Measurements from ENCODE around the gene HSPE1. TPM values are rescaled to one million over a fixed set of nuclear protein-coding genes. Genes with fewer than 3 reads are reported as not detected.

HSPE1 gene
- polyA plus RNA-seq, 2 of the 4 experiments (the other 2 are of a cell fraction): 468 to 1,198 TPM

DNA sequence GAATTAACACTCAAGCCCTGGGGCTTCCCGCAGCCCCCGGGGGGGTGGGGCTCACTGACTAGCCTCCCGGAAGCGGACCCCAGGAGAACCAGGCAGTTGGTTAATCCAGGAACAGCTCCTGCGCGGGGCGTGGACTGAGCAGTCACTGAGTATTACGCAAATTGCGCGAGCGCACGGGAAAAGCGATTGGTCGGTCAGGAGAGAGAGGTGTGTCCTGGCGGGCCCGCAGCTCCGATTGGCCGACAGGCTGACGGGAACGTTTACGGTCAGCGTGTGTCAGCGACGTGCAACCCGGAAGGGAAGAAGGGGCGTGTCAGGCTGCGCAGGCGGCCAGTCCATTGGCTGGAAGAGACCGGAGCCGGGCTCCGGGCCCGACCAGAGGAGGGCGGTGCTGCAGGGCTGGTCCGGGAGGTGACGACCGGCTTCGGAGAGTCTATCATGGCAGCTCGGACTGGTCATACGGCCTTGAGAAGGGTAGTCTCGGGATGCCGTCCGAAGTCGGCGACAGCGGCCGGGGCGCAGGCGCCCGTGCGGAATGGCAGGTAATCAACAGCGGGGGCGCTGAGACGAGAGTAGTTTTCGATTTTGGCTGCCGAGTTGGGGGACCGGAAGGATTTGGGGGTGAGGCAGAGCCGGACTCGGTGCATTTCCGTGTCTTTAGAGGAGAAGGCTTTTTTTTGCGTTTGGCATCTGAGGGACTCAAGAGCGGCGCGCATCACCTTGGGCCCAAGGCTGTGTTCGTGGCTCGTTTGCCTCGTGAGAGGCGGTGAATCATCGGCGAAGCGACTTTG lies 46.9 kb upstream of the HSPE1 start, which contains the start of gene COQ10B (continued):
- TF ChIP-seq, protein P1, sequence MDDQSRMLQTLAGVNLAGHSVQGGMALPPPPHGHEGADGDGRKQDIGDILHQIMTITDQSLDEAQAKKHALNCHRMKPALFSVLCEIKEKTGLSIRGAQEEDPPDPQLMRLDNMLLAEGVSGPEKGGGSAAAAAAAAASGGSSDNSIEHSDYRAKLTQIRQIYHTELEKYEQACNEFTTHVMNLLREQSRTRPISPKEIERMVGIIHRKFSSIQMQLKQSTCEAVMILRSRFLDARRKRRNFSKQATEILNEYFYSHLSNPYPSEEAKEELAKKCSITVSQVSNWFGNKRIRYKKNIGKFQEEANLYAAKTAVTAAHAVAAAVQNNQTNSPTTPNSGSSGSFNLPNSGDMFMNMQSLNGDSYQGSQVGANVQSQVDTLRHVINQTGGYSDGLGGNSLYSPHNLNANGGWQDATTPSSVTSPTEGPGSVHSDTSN (IDR thresholded peaks at IDR 0.05): no peak
- TF ChIP-seq CBX2 (IDR thresholded peaks at IDR 0.05; ENCODE audit: borderline replicate concordance, low read depth) (no peak), EP300 (IDR thresholded peaks at IDR 0.05) (no peak), KDM1A (IDR thresholded peaks at IDR 0.05; ENCODE audit: low read depth) (no peak), HOXA7 (CRISPR knock-in tag; IDR thresholded peaks at IDR 0.05) (no peak), ZSCAN20 (CRISPR knock-in tag; IDR thresholded peaks at IDR 0.05) (no peak), CBX8 (IDR thresholded peaks at IDR 0.05) (no peak), FOSB (CRISPR knock-in tag; IDR thresholded peaks at IDR 0.05) (no peak), JUN (IDR thresholded peaks at IDR 0.05) (peak; percentile 60 to 80; a peak in 2 of 5 replicates), ZFP36 (IDR thresholded peaks at IDR 0.05; ENCODE audit: borderline replicate concordance, partially characterized antibody) (no peak), POLR2AphosphoS2 (conservative IDR thresholded peaks at IDR 0.05; ENCODE audit: low read length) (no peak), NFE2L2 (conservative IDR thresholded peaks at IDR 0.05; ENCODE audit: low read length) (no peak), SMC3 (IDR thresholded peaks at IDR 0.05) (no peak), HEYL (CRISPR knock-in tag; IDR thresholded peaks at IDR 0.05) (no peak), CHD2 (IDR thresholded peaks at IDR 0.05; ENCODE audit: low read length, partially characterized antibody) (no peak), MYC (IDR thresholded peaks at IDR 0.05; ENCODE audit: borderline replicate concordance, low read length) (peak; percentile 67), JUNB (IDR thresholded peaks at IDR 0.05) (no peak)
- TF ChIP-seq, protein P2, sequence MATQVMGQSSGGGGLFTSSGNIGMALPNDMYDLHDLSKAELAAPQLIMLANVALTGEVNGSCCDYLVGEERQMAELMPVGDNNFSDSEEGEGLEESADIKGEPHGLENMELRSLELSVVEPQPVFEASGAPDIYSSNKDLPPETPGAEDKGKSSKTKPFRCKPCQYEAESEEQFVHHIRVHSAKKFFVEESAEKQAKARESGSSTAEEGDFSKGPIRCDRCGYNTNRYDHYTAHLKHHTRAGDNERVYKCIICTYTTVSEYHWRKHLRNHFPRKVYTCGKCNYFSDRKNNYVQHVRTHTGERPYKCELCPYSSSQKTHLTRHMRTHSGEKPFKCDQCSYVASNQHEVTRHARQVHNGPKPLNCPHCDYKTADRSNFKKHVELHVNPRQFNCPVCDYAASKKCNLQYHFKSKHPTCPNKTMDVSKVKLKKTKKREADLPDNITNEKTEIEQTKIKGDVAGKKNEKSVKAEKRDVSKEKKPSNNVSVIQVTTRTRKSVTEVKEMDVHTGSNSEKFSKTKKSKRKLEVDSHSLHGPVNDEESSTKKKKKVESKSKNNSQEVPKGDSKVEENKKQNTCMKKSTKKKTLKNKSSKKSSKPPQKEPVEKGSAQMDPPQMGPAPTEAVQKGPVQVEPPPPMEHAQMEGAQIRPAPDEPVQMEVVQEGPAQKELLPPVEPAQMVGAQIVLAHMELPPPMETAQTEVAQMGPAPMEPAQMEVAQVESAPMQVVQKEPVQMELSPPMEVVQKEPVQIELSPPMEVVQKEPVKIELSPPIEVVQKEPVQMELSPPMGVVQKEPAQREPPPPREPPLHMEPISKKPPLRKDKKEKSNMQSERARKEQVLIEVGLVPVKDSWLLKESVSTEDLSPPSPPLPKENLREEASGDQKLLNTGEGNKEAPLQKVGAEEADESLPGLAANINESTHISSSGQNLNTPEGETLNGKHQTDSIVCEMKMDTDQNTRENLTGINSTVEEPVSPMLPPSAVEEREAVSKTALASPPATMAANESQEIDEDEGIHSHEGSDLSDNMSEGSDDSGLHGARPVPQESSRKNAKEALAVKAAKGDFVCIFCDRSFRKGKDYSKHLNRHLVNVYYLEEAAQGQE (IDR thresholded peaks at IDR 0.05): peak; percentile 19; the same call in 1 of the 2 replicates
- TF ChIP-seq, protein P3, sequence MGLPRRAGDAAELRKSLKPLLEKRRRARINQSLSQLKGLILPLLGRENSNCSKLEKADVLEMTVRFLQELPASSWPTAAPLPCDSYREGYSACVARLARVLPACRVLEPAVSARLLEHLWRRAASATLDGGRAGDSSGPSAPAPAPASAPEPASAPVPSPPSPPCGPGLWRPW (IDR thresholded peaks at IDR 0.05): no peak
- TF ChIP-seq, protein P4, sequence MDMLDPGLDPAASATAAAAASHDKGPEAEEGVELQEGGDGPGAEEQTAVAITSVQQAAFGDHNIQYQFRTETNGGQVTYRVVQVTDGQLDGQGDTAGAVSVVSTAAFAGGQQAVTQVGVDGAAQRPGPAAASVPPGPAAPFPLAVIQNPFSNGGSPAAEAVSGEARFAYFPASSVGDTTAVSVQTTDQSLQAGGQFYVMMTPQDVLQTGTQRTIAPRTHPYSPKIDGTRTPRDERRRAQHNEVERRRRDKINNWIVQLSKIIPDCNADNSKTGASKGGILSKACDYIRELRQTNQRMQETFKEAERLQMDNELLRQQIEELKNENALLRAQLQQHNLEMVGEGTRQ (IDR thresholded peaks at IDR 0.05): no peak
- TF ChIP-seq, protein P5, sequence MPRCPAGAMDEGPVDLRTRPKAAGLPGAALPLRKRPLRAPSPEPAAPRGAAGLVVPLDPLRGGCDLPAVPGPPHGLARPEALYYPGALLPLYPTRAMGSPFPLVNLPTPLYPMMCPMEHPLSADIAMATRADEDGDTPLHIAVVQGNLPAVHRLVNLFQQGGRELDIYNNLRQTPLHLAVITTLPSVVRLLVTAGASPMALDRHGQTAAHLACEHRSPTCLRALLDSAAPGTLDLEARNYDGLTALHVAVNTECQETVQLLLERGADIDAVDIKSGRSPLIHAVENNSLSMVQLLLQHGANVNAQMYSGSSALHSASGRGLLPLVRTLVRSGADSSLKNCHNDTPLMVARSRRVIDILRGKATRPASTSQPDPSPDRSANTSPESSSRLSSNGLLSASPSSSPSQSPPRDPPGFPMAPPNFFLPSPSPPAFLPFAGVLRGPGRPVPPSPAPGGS (IDR thresholded peaks at IDR 0.05): peak; percentile 83; the same call in 2 of the 3 replicates
- TF ChIP-seq, protein P6, sequence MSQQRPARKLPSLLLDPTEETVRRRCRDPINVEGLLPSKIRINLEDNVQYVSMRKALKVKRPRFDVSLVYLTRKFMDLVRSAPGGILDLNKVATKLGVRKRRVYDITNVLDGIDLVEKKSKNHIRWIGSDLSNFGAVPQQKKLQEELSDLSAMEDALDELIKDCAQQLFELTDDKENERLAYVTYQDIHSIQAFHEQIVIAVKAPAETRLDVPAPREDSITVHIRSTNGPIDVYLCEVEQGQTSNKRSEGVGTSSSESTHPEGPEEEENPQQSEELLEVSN (IDR thresholded peaks at IDR 0.05; ENCODE audit: borderline replicate concordance, low read depth): no peak
- TF ChIP-seq, protein P7, sequence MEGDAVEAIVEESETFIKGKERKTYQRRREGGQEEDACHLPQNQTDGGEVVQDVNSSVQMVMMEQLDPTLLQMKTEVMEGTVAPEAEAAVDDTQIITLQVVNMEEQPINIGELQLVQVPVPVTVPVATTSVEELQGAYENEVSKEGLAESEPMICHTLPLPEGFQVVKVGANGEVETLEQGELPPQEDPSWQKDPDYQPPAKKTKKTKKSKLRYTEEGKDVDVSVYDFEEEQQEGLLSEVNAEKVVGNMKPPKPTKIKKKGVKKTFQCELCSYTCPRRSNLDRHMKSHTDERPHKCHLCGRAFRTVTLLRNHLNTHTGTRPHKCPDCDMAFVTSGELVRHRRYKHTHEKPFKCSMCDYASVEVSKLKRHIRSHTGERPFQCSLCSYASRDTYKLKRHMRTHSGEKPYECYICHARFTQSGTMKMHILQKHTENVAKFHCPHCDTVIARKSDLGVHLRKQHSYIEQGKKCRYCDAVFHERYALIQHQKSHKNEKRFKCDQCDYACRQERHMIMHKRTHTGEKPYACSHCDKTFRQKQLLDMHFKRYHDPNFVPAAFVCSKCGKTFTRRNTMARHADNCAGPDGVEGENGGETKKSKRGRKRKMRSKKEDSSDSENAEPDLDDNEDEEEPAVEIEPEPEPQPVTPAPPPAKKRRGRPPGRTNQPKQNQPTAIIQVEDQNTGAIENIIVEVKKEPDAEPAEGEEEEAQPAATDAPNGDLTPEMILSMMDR (IDR thresholded peaks at IDR 0.05): no peak

All from A549 (cell line).